Upper lobe of left lung (tissue), 6 donors: ENCODE data around the gene RASSF7. TPM values are rescaled to one million over a fixed set of nuclear protein-coding genes. Genes with fewer than 3 reads are reported as not detected.

Experiments used
- ATAC-seq, 2 donors: fragments of 200-7000 bp; cut with Tn5 transposase; one replicate each; pipeline ENCODE4 v1.9.1; 2022; ENCODE audit warnings: mild to moderate bottlenecking in 2 of 2, moderate library complexity in 2 of 2; ENCODE audit not compliant: low FRiP score in 2 of 2
- DNase-seq, 2 donors: peaks; one replicate each; pipeline ENCODE4 v3.0.0-alpha.2; 2019 to 2020
- H3K27ac ChIP-seq, 4 donors: fragments of 200-600 bp; sonication (generic); one replicate each; pipeline ENCODE4 v1.5.1; 2016 to 2019
- H3K27me3 ChIP-seq, 4 donors: fragments of 200-600 bp; sonication (generic); one replicate each; pipeline ENCODE4 v1.5.1; 2017 to 2019
- H3K36me3 ChIP-seq, 4 donors: fragments of 200-600 bp; sonication (generic); one replicate each; pipeline ENCODE4 v1.5.1; 2016 to 2019
- H3K4me1 ChIP-seq, 4 donors: fragments of 200-600 bp; sonication (generic); one replicate each; pipeline ENCODE4 v1.5.1; 2018 to 2019
- H3K4me3 ChIP-seq, 4 donors: fragments of 200-600 bp; sonication (generic); one replicate each; pipeline ENCODE4 v1.5.1; 2017 to 2019; ENCODE audit warnings: mild to moderate bottlenecking in 2 of 4, moderate library complexity in 1 of 4
- H3K9me3 ChIP-seq, 4 donors: fragments of 200-600 bp; sonication (generic); one replicate each; pipeline ENCODE4 v1.5.1; 2018 to 2019
- EP300 ChIP-seq, 4 donors: sonication (generic); formaldehyde crosslinking; IDR thresholded peaks; one replicate each; pipeline ENCODE4 v1.5.1; 2017; ENCODE audit warnings: antibody characterized with exemption in 4 of 4, control low read depth in 2 of 4
- POLR2A ChIP-seq, 4 donors: fragments of 450-650 bp; IDR thresholded peaks; one replicate each; pipeline ENCODE4 v1.5.1; 2016 to 2017; ENCODE audit warnings: antibody characterized with exemption in 4 of 4, mild to moderate bottlenecking in 2 of 4
- POLR2AphosphoS5 ChIP-seq, 2 donors: sonication (generic); formaldehyde crosslinking; IDR thresholded peaks; one replicate each; pipeline ENCODE4 v1.5.1; 2017; ENCODE audit warnings: antibody characterized with exemption in 2 of 2
- WGBS, 2 donors: methylation state at CpG; one replicate each; pipeline ENCODE4 v1.1.5; 2017 to 2018; 5-methylcytosine and 5-hydroxymethylcytosine counted together
- total RNA-seq, 6 donors: library from RNA; depleted of rRNA in 4 of 6; stranded (reverse); fragments of >200 nt in 4 of 6; gene quantifications; one replicate each; pipeline versions ENCODE4 v1.1.0 to v1.2.1, GENCODE V29; 2016 to 2021
- TF ChIP-seq, protein P1 (sequence below), 6 experiments: fragments of 450-650 bp in 4 of 6; fragments of 200-600 bp in 2 of 6; sonication (generic) in 2 of 6; IDR thresholded peaks; one replicate each; pipeline ENCODE4 v1.5.1; 2016 to 2019; ENCODE audit warnings: antibody characterized with exemption in 6 of 6
- donor health status: DM: no; HTN: no; CAD: no; lungs with moderate emphysema.
- donor health status: DM: no; HTN: yes; CAD: no; lungs with severe emphysema.

Gene RASSF7
- total RNA-seq, 6 donors from 2014 or later, result 80.2 to 222 (median 129) TPM

GRCh38 chr11:538431-539051 lies 22.2 kb upstream of the RASSF7 start:
- H3K36me3 ChIP-seq, result peaks cover 0 to 3% (median under 1%) of the 10 kb centered on the region in 4 donors
- DNase-seq, result peak in 1 of 2 donors; percentile 46
- peak overlapping the region in 1 of 4 donors; percentile 89 for H3K27ac ChIP-seq
- H3K27me3 ChIP-seq, result no peaks in the 10 kb centered on the region
- TF ChIP-seq POLR2AphosphoS5 (IDR thresholded peaks at IDR 0.05) (no peak), POLR2A (IDR thresholded peaks at IDR 0.05) (no peak), EP300 (IDR thresholded peaks at IDR 0.05) (no peak)
- TF ChIP-seq, protein P1, sequence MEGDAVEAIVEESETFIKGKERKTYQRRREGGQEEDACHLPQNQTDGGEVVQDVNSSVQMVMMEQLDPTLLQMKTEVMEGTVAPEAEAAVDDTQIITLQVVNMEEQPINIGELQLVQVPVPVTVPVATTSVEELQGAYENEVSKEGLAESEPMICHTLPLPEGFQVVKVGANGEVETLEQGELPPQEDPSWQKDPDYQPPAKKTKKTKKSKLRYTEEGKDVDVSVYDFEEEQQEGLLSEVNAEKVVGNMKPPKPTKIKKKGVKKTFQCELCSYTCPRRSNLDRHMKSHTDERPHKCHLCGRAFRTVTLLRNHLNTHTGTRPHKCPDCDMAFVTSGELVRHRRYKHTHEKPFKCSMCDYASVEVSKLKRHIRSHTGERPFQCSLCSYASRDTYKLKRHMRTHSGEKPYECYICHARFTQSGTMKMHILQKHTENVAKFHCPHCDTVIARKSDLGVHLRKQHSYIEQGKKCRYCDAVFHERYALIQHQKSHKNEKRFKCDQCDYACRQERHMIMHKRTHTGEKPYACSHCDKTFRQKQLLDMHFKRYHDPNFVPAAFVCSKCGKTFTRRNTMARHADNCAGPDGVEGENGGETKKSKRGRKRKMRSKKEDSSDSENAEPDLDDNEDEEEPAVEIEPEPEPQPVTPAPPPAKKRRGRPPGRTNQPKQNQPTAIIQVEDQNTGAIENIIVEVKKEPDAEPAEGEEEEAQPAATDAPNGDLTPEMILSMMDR (IDR thresholded peaks at IDR 0.05), result no peak
- no peak overlapping the region for H3K4me3 ChIP-seq
- ATAC-seq, result no peak
- H3K4me1 ChIP-seq, result peaks cover 31 to 38% (median 34%) of the 10 kb centered on the region in 4 donors
- WGBS, 2 donors, result 91 to 96% methylated on average over 16 to 20 of the region's 20 CpGs
- H3K9me3 ChIP-seq, result no peaks in the 10 kb centered on the region

DNA sequence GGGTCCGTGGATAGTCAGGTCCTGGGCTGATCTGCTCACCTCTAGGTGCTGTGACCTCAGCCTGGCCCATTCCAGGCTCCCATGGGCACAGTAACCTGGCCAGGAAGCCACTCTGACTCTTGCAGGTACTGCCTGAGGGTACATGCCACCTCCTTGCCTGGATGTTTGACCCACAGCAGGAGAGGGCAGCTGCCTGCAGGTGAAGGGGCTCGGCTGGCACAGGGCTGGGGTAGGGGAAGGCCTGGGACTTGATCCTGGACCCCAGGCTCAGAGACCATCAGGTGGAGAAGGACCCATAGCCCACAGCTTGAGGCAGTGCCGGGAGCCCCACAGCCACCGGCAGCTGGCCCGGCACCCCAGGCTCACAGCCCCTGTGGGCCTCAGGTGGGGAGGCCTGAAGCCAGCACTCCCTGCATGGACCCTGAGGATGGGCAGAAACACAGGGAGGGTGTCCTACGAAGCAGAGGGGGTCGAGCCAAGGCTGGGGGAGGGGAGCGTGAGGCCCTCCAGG lies 20.7 kb upstream of the RASSF7 start:
- TF ChIP-seq POLR2AphosphoS5 (IDR thresholded peaks at IDR 0.05) (no peak), EP300 (IDR thresholded peaks at IDR 0.05) (no peak)
- ATAC-seq (no peak), DNase-seq (peak in 1 of 2 donors; percentile 68)
- H3K27ac ChIP-seq, result no peak overlapping the region
- 89% methylated on average over 4 of the region's 8 CpGs; no CpG with 5 or more reads in 1 of the 2 donors for WGBS, 2 donors
- no peaks in the 10 kb centered on the region for H3K27me3 ChIP-seq
- H3K9me3 ChIP-seq, result no peaks in the 10 kb centered on the region
- H3K36me3 ChIP-seq, result no peaks in the 10 kb centered on the region
- H3K4me3 ChIP-seq, result no peak overlapping the region
- peaks cover 21 to 24% (median 23%) of the 10 kb centered on the region in 4 donors for H3K4me1 ChIP-seq

DNA sequence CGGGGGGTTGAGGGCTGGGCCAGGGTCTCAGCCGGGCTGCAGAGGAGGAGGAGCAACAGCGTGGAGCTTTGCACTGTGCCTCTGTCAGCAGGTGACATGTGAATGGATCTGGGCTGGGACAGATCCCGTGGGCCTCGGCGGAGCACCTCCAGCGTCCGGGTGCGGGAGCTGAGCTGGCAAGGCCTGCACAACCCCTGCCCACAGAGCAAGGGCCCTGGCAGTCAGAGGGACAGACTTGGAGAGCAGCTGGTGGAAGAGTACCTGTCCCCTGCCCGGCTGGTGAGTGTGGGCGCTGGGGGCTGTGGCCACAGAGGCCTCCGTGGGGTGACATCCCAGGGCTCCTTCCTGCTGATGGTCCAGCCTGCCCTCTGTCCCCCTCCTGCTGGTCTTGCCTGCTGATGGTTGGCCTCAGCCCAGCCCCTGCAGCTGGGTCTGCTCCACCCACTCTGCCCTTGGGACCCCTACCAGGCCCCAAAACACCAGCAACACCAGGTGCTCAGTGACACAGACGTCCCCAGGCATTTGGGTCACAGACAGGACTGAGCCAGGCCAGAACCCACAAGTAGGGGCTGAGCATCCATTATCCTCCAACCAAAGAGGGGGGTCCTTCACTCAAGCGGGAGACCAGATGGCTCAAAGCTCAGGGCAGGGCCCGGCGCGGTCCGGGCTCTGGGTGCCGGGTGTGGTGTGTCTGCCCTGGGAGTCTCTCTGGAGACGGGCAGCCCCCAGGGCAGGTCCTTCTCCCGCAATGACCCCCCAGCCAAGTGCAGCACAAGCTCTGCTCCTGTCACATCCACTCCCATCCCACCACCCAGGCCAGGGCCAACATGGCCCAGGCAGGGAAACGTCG lies 20.0 kb upstream of the RASSF7 start:
- Histone ChIP-seq H3K27me3 (no peaks in the 10 kb centered on the region), H3K4me3 (no peak overlapping the region), H3K4me1 (peaks cover 21 to 23% (median 22%) of the 10 kb centered on the region in 4 donors), H3K9me3 (no peaks in the 10 kb centered on the region), H3K27ac (no peak overlapping the region), H3K36me3 (no peaks in the 10 kb centered on the region)
- WGBS, 2 donors, result 80 to 90% methylated on average over 1 to 21 of the region's 23 CpGs
- TF ChIP-seq POLR2A (IDR thresholded peaks at IDR 0.05), result no peak
- TF ChIP-seq, protein P1 (IDR thresholded peaks at IDR 0.05), result no peak
- no peak for TF ChIP-seq POLR2AphosphoS5 (IDR thresholded peaks at IDR 0.05)
- TF ChIP-seq EP300 (IDR thresholded peaks at IDR 0.05), result no peak
- peak in 1 of 2 donors; percentile 80 for DNase-seq
- no peak for ATAC-seq

DNA sequence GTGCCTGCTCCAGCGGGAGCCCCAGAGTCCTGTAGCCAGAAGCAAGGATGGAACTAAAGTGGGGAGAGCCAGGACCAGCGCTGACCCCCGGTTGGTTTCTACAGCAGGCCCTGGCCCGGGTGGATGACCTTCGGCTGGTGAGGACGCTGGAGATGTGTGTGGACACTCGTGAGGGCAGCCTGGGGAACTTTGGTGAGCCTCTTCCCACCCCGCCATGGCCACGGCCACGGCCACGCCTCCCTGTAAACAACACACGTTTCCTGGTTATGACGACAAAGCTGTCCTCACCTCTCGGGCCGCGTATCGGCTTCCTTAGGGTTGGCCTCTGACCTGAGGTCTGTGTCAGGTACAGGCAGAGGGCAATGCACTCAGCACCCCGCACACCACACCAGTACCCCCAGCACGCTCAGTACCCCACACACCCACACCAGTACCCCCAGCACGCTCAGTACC lies 19.3 kb upstream of the RASSF7 start:
- ATAC-seq, result no peak
- DNase-seq, result peak in 1 of 2 donors; percentile 75
- peaks cover 15 to 17% (median 16%) of the 10 kb centered on the region in 4 donors for H3K4me1 ChIP-seq
- TF ChIP-seq EP300 (IDR thresholded peaks at IDR 0.05) (no peak), POLR2A (IDR thresholded peaks at IDR 0.05) (no peak), POLR2AphosphoS5 (IDR thresholded peaks at IDR 0.05) (no peak)
- TF ChIP-seq, protein P1 (IDR thresholded peaks at IDR 0.05), result no peak
- no peak overlapping the region for H3K4me3 ChIP-seq
- H3K9me3 ChIP-seq, result no peaks in the 10 kb centered on the region
- no peaks in the 10 kb centered on the region for H3K27me3 ChIP-seq
- no peak overlapping the region for H3K27ac ChIP-seq
- H3K36me3 ChIP-seq, result no peaks in the 10 kb centered on the region
- 90 to 94% methylated on average over 19 of the region's 20 CpGs for WGBS, 2 donors

DNA sequence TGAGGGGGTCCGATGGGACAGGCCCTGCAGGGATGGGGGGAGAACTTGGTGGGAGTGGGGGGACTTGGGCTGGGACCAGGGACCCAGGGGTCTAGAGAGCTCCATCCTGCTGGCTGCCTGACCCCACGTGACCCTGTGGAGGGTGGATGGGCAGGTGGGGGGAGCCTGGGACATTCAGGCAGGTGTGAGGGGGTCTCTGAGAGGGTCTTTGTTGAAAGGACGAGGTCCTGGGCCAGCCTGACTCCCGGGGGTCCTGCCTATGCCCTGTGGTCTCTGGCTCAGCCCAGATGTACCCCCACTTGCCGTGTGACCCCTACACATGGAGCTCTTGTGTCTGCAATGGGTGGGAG lies 16.0 kb upstream of the RASSF7 start:
- ATAC-seq (peak in 1 of 2 donors; percentile 17), DNase-seq (no peak)
- WGBS, 2 donors, result 79 to 100% methylated on average over 3 of the region's 5 CpGs
- Histone ChIP-seq H3K36me3 (no peaks in the 10 kb centered on the region), H3K4me3 (no peak overlapping the region), H3K9me3 (no peaks in the 10 kb centered on the region), H3K4me1 (no peaks in the 10 kb centered on the region), H3K27ac (no peak overlapping the region), H3K27me3 (no peaks in the 10 kb centered on the region)
- TF ChIP-seq POLR2A (IDR thresholded peaks at IDR 0.05), result no peak
- no peak for TF ChIP-seq POLR2AphosphoS5 (IDR thresholded peaks at IDR 0.05)
- no peak for TF ChIP-seq EP300 (IDR thresholded peaks at IDR 0.05)
- TF ChIP-seq, protein P1 (IDR thresholded peaks at IDR 0.05), result no peak
